HCT116 (cell line): ENCODE data around the gene LGALS4. TPM values are rescaled to one million over a fixed set of nuclear protein-coding genes. Genes with fewer than 3 reads are reported as not detected.
A peak's percentile ranks its signal among the peaks of the same experiment; 100 is the strongest.

Experiments
- ATAC-seq: fragments of 200-7000 bp; cut with Tn5 transposase; 2 replicates; pipeline ENCODE4 v1.9.1; 2020; ENCODE audit warnings: mild to moderate bottlenecking, moderate library complexity
- BruUV-seq: library from RNA; stranded (reverse); fragments of 400-500 nt; replicated peaks from 2 replicates; lab custom pipeline; 2021; lab: Mats Ljungman, UMichigan
- CTCF ChIA-PET: fragments of 300-600 bp; sonication (Branson Sonifier 250); formaldehyde crosslinking; loops from one replicate; lab custom pipeline; 2021; ENCODE audit warnings: antibody characterized with exemption; lab: Charles Lee
- POLR2A ChIA-PET: fragments of 300-600, 350-600 bp; sonication (Branson Sonifier 250); formaldehyde crosslinking; loops from one replicate; lab custom pipeline; 2021; ENCODE audit warnings: antibody characterized with exemption; lab: Charles Lee
- RAD21 ChIA-PET, 2 experiments: fragments of 300-600 bp; sonication (Branson Sonifier 250); formaldehyde crosslinking; loops; one replicate each; lab custom pipeline; 2023; ENCODE audit warnings: low total read pairs in 2 of 2; ENCODE audit not compliant: uncharacterized antibody in 2 of 2, unreplicated experiment in 2 of 2, low non-redundant PET in 1 of 2; lab: Charles Lee
- DNase-seq: peaks from one replicate; pipeline ENCODE4 v3.0.0-alpha.2; 2010; ENCODE audit warnings: low read depth, low spot score
- H2AFZ ChIP-seq: fragments of 200-600 bp; shearing (Covaris generic), sonication (generic); 2 replicates; pipeline ENCODE4 v1.6.1; 2017; ENCODE audit warnings: low read depth, mixed run types, mixed read lengths, antibody characterized with exemption, low read length; ENCODE audit not compliant: poor library complexity, severe bottlenecking
- H3K27ac ChIP-seq: 2 replicates; pipeline ENCODE4 v1.5.1; 2012; ENCODE audit warnings: low read depth, low read length
- H3K27me3 ChIP-seq: fragments of 200-600 bp; sonication (generic); 2 replicates; pipeline ENCODE4 v1.6.1; 2016; ENCODE audit warnings: mixed run types, low read length, mixed read lengths; ENCODE audit not compliant: insufficient read depth
- H3K36me3 ChIP-seq, 2 experiments: fragments of 200-500 bp in 1 of 2; fragments of 200-600 bp in 1 of 2; sonication (Bioruptor generic) in 1 of 2; sonication (generic) in 1 of 2; 2 replicates each; pipeline versions ENCODE4 v1.5.1 to v1.6.1; 2014 to 2016; ENCODE audit warnings: low read length in 2 of 2, inconsistent platforms in 1 of 2, mixed read lengths in 1 of 2, mixed run types in 1 of 2; ENCODE audit not compliant: insufficient read depth in 2 of 2, control insufficient read depth in 1 of 2
- H3K4me1 ChIP-seq, 2 experiments: fragments of 200-600 bp in 1 of 2; sonication (generic) in 1 of 2; 2 replicates each; pipeline versions ENCODE4 v1.5.1 to v1.6.1; 2012 to 2017; ENCODE audit warnings: low read length in 2 of 2, inconsistent platforms in 1 of 2, mild to moderate bottlenecking in 1 of 2, mixed read lengths in 1 of 2, mixed run types in 1 of 2, moderate library complexity in 1 of 2; ENCODE audit not compliant: insufficient read depth in 2 of 2, control insufficient read depth in 1 of 2
- H3K4me2 ChIP-seq: fragments of 200-600 bp; sonication (generic); 2 replicates; pipeline ENCODE4 v1.6.1; 2017; ENCODE audit warnings: mixed run types, low read length, mixed read lengths
- H3K4me3 ChIP-seq, 2 experiments: fragments of 200-600 bp in 1 of 2; sonication (generic) in 1 of 2; replicated peaks in 1 of 2; 2 replicates each; pipeline ENCODE4 v1.5.1; 2011 to 2016; ENCODE audit warnings: low read length in 2 of 2, control low read depth in 1 of 2, low read depth in 1 of 2, mild to moderate bottlenecking in 1 of 2, mixed read lengths in 1 of 2, mixed run types in 1 of 2
- H3K79me2 ChIP-seq: fragments of 200-600 bp; sonication (generic); 2 replicates; pipeline ENCODE4 v1.6.1; 2017; ENCODE audit warnings: mild to moderate bottlenecking, mixed run types, low read length, moderate library complexity, mixed read lengths; ENCODE audit not compliant: insufficient read depth
- H3K9ac ChIP-seq: fragments of 200-600 bp; sonication (generic); 2 replicates; pipeline ENCODE4 v1.6.1; 2016; ENCODE audit warnings: low read length, mixed read lengths
- H3K9me2 ChIP-seq: fragments of 200-600 bp; sonication (generic), shearing (Covaris generic); 2 replicates; pipeline ENCODE4 v1.6.1; 2017; ENCODE audit warnings: mixed run types, mild to moderate bottlenecking, moderate library complexity; ENCODE audit not compliant: insufficient read depth
- H3K9me3 ChIP-seq, 2 experiments: fragments of 200-500 bp in 1 of 2; fragments of 200-600 bp in 1 of 2; sonication (Bioruptor generic) in 1 of 2; sonication (generic) in 1 of 2; 2 replicates each; pipeline ENCODE4 v1.6.1; 2014 to 2017; ENCODE audit warnings: low read length in 2 of 2, mixed read lengths in 2 of 2, inconsistent platforms in 1 of 2, low read depth in 1 of 2, mild to moderate bottlenecking in 1 of 2, mixed run types in 1 of 2, moderate library complexity in 1 of 2; ENCODE audit not compliant: control insufficient read depth in 1 of 2, insufficient read depth in 1 of 2
- H4K20me1 ChIP-seq: fragments of 200-600 bp; sonication (generic), shearing (Covaris generic); 2 replicates; pipeline ENCODE4 v1.6.1; 2017; ENCODE audit warnings: mixed run types, mild to moderate bottlenecking, moderate library complexity; ENCODE audit not compliant: insufficient read depth
- CEBPB ChIP-seq: IDR thresholded peaks from 2 replicates; pipeline ENCODE4 v1.6.1; 2012; ENCODE audit warnings: low read depth
- ELF1 ChIP-seq: IDR thresholded peaks from 2 replicates; pipeline ENCODE4 v1.6.1; 2012; ENCODE audit warnings: low read depth, borderline replicate concordance
- EZH2phosphoT487 ChIP-seq: fragments of 200-600 bp; IDR thresholded peaks from 2 replicates; pipeline ENCODE4 v1.6.1; 2018; ENCODE audit warnings: antibody characterized with exemption, borderline replicate concordance
- JUND ChIP-seq: IDR thresholded peaks from 2 replicates; pipeline ENCODE4 v1.6.1; 2012
- POLR2AphosphoS5 ChIP-seq: IDR thresholded peaks from 2 replicates; pipeline ENCODE4 v1.6.1; 2011; ENCODE audit warnings: mild to moderate bottlenecking, low read depth, low read length, moderate library complexity
- ZFX ChIP-seq: fragments of 450-650 bp; IDR thresholded peaks from 2 replicates; pipeline ENCODE4 v1.6.1; 2017
- intact Hi-C: fragments of 100-400 bp; cut with micrococcal nuclease; formaldehyde crosslinking; loops from 2 replicates; pipeline ENCODE4 v1.10.0; 2022
- total RNA-seq: library from RNA; stranded (reverse); gene quantifications from one replicate; pipeline ENCODE4 v1.2.1, GENCODE V29; 2021; ENCODE audit not compliant: unreplicated experiment
- TF ChIP-seq, protein P1 (sequence below): IDR thresholded peaks from 2 replicates; pipeline ENCODE4 v1.6.1; 2012
- TF ChIP-seq, protein P2 (sequence below), 3 experiments: fragments of 200-600 bp in 1 of 3; sonication (generic) in 1 of 3; IDR thresholded peaks in 2 of 3; conservative IDR thresholded peaks in 1 of 3; 2 replicates each; pipeline ENCODE4 v1.5.1; 2012 to 2017; ENCODE audit warnings: low read depth in 2 of 3, low read length in 2 of 3, antibody characterized with exemption in 1 of 3, borderline replicate concordance in 1 of 3, control low read depth in 1 of 3, mild to moderate bottlenecking in 1 of 3, mixed read lengths in 1 of 3, mixed run types in 1 of 3, moderate library complexity in 1 of 3; ENCODE audit not compliant: insufficient read depth in 1 of 3

The LGALS4 gene
- total RNA-seq, 1 experiment from 2014 or later = 0.86 TPM

DNA sequence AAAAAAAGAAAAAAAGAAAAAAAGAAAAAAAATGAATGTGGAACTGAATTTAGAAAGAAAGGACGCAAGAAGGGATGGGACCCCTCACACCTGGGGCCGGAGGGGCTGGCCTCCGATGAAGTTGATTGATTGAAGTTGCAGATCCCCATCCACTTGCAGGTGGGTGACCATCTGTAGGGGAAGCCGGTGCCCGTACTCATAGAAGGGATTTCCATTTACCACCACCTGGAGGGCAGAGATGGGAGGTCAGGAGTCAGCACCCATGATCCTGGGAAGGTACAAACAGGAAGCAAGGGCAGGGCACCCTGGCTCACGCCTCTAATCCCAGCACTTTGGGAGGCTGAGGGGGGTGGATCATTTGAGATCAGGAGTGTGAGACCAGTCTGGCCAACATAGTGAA lies 6.4 kb downstream of the LGALS4 start:
- no peak for TF ChIP-seq ELF1
- POLR2A ChIA-PET = no interaction called here
- Histone ChIP-seq H3K27me3 (no peaks in the 10 kb centered on the region), H3K9me3 (no peaks in the 10 kb centered on the region), H3K4me2 (no peak overlapping the region), H4K20me1 (no peaks in the 10 kb centered on the region), H3K4me1 (peaks cover 0 to 5% of the 10 kb centered on the region in 2 experiments; a peak in 2 of 4 replicates), H3K79me2 (no peaks in the 10 kb centered on the region), H3K4me3 (no peak overlapping the region), H3K9ac (no peak overlapping the region), H3K27ac (no peak overlapping the region), H2AFZ (no peak overlapping the region), H3K9me2 (no peaks in the 10 kb centered on the region), H3K36me3 (no peaks in the 10 kb centered on the region)
- CTCF ChIA-PET = no interaction called here
- intact Hi-C loops = no loop called here
- BruUV-seq = no TSS peak
- no peak for ATAC-seq
- DNase-seq = no peak
- RAD21 ChIA-PET = no interaction called here

DNA sequence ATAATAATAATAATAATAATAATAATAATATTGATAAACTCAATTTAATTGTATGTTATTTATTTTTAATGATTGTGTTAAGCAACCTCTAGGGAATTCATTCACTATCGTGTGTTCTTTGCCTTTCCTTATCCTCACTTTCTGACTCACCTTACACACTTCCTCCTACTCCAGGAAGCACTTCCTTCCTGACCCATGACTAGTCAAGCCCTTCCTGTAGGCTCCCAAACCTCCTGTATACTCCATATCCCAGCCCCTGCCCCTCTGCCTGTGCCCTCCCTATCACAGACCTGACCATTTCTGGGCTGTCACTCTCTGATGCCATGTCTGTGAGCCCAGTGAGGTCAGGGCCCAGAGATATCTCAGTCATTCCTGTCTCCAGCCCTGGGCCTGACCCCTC lies 7.6 kb downstream of the LGALS4 start:
- RAD21 ChIA-PET = no interaction called here
- CTCF ChIA-PET = no interaction called here
- peak; percentile 30; the same call in 1 of the 2 replicates for ATAC-seq
- H3K79me2 ChIP-seq = no peaks in the 10 kb centered on the region
- H2AFZ ChIP-seq = no peak overlapping the region
- H3K9ac ChIP-seq = no peak overlapping the region
- H3K27me3 ChIP-seq = no peaks in the 10 kb centered on the region
- no TSS peak for BruUV-seq
- H3K4me3 ChIP-seq = no peak overlapping the region
- peaks cover 0 to 5% of the 10 kb centered on the region in 2 experiments; a peak in 2 of 4 replicates for H3K4me1 ChIP-seq
- H4K20me1 ChIP-seq = no peaks in the 10 kb centered on the region
- no peaks in the 10 kb centered on the region for H3K9me3 ChIP-seq
- H3K9me2 ChIP-seq = no peaks in the 10 kb centered on the region
- POLR2A ChIA-PET = interaction anchor here (1.3 to 1.6 kb wide), 2 partner anchors 18 to 44 kb away, joined by 3 to 11 read pairs; no protein-coding TSS in a partner anchor
- H3K36me3 ChIP-seq = no peaks in the 10 kb centered on the region
- no peak for TF ChIP-seq JUND
- TF ChIP-seq CEBPB = no peak
- TF ChIP-seq, protein P1, sequence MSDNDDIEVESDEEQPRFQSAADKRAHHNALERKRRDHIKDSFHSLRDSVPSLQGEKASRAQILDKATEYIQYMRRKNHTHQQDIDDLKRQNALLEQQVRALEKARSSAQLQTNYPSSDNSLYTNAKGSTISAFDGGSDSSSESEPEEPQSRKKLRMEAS = no peak
- TF ChIP-seq ZFX = no peak
- TF ChIP-seq, protein P2, sequence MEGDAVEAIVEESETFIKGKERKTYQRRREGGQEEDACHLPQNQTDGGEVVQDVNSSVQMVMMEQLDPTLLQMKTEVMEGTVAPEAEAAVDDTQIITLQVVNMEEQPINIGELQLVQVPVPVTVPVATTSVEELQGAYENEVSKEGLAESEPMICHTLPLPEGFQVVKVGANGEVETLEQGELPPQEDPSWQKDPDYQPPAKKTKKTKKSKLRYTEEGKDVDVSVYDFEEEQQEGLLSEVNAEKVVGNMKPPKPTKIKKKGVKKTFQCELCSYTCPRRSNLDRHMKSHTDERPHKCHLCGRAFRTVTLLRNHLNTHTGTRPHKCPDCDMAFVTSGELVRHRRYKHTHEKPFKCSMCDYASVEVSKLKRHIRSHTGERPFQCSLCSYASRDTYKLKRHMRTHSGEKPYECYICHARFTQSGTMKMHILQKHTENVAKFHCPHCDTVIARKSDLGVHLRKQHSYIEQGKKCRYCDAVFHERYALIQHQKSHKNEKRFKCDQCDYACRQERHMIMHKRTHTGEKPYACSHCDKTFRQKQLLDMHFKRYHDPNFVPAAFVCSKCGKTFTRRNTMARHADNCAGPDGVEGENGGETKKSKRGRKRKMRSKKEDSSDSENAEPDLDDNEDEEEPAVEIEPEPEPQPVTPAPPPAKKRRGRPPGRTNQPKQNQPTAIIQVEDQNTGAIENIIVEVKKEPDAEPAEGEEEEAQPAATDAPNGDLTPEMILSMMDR (IDR thresholded peaks at IDR 0.05 in 2 of 3, conservative IDR thresholded peaks at IDR 0.05 in 1 of 3; ENCODE audit: borderline replicate concordance in 1 of 3, insufficient read depth in 1 of 3, low read depth in 2 of 3, low read length in 2 of 3) = no peak
- TF ChIP-seq ELF1 = no peak; the same call in 1 of the 2 replicates
- no peak for TF ChIP-seq POLR2AphosphoS5
- TF ChIP-seq EZH2phosphoT487 = no peak
- TF ChIP-seq, all 23 proteins: peak for 0
- intact Hi-C loops = no loop called here
- H3K27ac ChIP-seq = no peak overlapping the region
- no peak for DNase-seq
- peak overlapping the region; percentile 42 for H3K4me2 ChIP-seq
